Dedifferentiated amniotic fluid mesenchymal stem cell (primary cell): ENCODE data around the gene CEP112.
"Not testable (repeated sequence)": the region's sequence is repeated elsewhere in the genome, so short reads cannot be mapped to it uniquely, and the experiment has no call there.

Source experiments
- DNase-seq: peaks from one replicate; pipeline ENCODE4 v3.0.0-alpha.2; 2016; ENCODE audit errors: extremely low spot score

The CEP112 gene

GRCh38 chr17:65739034-65739433, 452.9 kb downstream of the CEP112 start:
- DNase-seq, result no peak

GRCh38 chr17:65737451-65737850, 454.5 kb downstream of the CEP112 start:
- no peak for DNase-seq

- no peak for DNase-seq
Measured at GRCh38 chr17:65733314-65733713, 458.6 kb downstream of the CEP112 start.

GRCh38 chr17:65732667-65733066, 459.3 kb downstream of the CEP112 start:
- not testable (repeated sequence) for DNase-seq

- peak; percentile 59 for DNase-seq
Measured at GRCh38 chr17:65730711-65731169, 461.2 kb downstream of the CEP112 start.

- no peak for DNase-seq
Measured at GRCh38 chr17:65729207-65729606, 462.7 kb downstream of the CEP112 start.

- DNase-seq, result no peak
Measured at GRCh38 chr17:65727832-65728231, 464.1 kb downstream of the CEP112 start.

GRCh38 chr17:65727246-65727645, 464.7 kb downstream of the CEP112 start:
- DNase-seq, result no peak

GRCh38 chr17:65723431-65724151, 468.3 kb downstream of the CEP112 start:
- peak; percentile 40 for DNase-seq

- DNase-seq, result no peak
Measured at GRCh38 chr17:65718601-65719000, 473.3 kb downstream of the CEP112 start.

GRCh38 chr17:65712383-65713267, 479.3 kb downstream of the CEP112 start:
- no peak for DNase-seq

- no peak for DNase-seq
Measured at GRCh38 chr17:65711671-65712276, 480.2 kb downstream of the CEP112 start.

- DNase-seq, result no peak
Measured at GRCh38 chr17:65707780-65708179, 484.2 kb downstream of the CEP112 start.

GRCh38 chr17:65704731-65705130, 487.2 kb downstream of the CEP112 start:
- no peak for DNase-seq

- no peak for DNase-seq
Measured at GRCh38 chr17:65703891-65704290, 488.0 kb downstream of the CEP112 start.

GRCh38 chr17:65699459-65699858, 492.5 kb downstream of the CEP112 start:
- DNase-seq, result no peak

GRCh38 chr17:65698381-65699061, 493.4 kb downstream of the CEP112 start:
- no peak for DNase-seq

- no peak for DNase-seq
Measured at GRCh38 chr17:65697661-65698060, 494.3 kb downstream of the CEP112 start.

GRCh38 chr17:65696739-65697394, 495.1 kb downstream of the CEP112 start:
- peak; percentile 27 for DNase-seq

GRCh38 chr17:65694601-65695000, 497.3 kb downstream of the CEP112 start:
- DNase-seq, result no peak

- no peak for DNase-seq
Measured at GRCh38 chr17:65690626-65691310, 501.2 kb downstream of the CEP112 start.
